ENCODE results near the gene PLCXD1. TPM values are rescaled to one million over a fixed set of nuclear protein-coding genes. Genes with fewer than 3 reads are reported as not detected.

Gene PLCXD1
- total and polyA plus RNA-seq, 7 donors, result 2.5 to 29.8 (median 5.1) TPM

DNA sequence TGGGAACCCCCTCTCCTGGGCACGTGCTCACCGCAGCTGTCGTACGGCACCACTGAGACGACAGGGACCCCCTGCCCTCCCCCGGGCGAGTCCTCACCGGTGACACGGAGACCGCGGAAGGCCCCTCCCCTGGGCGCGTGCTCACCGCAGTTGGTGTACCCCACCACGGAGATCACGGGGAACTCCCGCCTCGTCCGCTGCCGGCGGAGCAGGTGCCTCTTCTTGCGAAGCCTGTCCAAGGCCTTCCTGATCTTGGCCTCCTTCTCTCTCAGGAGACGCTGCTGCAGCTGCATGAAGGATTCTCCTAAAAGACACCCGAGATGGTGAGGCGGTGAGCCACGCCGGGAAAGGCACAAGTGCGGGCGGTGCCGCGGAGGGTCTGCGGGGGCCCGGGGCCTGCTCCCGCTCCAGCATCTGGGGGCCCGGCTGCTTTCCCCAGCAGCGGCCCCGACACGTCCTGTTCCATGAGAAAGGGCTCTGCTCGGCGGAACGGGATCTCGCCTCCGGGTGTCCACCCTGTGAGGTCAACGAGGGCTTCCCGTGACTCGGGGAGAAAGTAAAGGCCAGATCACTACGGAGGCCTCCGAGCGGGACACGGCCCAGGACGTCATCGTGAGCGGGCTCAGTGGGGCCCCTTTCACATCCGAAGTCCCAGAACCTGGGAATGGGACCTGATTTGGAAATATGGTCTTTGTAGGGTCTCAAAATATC lies 31.6 kb downstream of the PLCXD1 start:
- Histone ChIP-seq H3K4me3 (no peak overlapping the region), H3K4me1 (peaks cover 0 to 16% (median 9%) of the 10 kb centered on the region in 4 donors), H3K27ac (no peak overlapping the region), H3K36me3 (peaks cover 16 to 75% (median 46%) of the 10 kb centered on the region in 4 donors), H3K27me3 (no peaks in the 10 kb centered on the region), H3K9me3 (no peaks in the 10 kb centered on the region)
- TF ChIP-seq POLR2A (IDR thresholded peaks at IDR 0.05), result no peak
- TF ChIP-seq POLR2AphosphoS5 (IDR thresholded peaks at IDR 0.05), result no peak
- TF ChIP-seq CTCF (IDR thresholded peaks at IDR 0.05), result no peak
- no peak for TF ChIP-seq EP300 (IDR thresholded peaks at IDR 0.05)
- DNase-seq, result peak; percentile 57
- 94 to 96% methylated on average over 54 of the region's 54 CpGs for WGBS, 2 donors
- intact Hi-C loops (cut with DNase I), result no loop called here

GRCh38 chrX:313546-313945 lies 32.4 kb downstream of the PLCXD1 start:
- TF ChIP-seq POLR2AphosphoS5 (IDR thresholded peaks at IDR 0.05), result no peak
- TF ChIP-seq POLR2A (IDR thresholded peaks at IDR 0.05), result no peak
- H3K36me3 ChIP-seq, result peaks cover 15 to 67% (median 39%) of the 10 kb centered on the region in 4 donors

GRCh38 chrX:314049-314448 lies 32.9 kb downstream of the PLCXD1 start:
- H3K4me1 ChIP-seq, result peaks cover 0 to 18% (median 10%) of the 10 kb centered on the region in 4 donors
- H3K27ac ChIP-seq, result no peak overlapping the region
- no peaks in the 10 kb centered on the region for H3K9me3 ChIP-seq
- WGBS, 2 donors, result 96 to 97% methylated on average over 34 of the region's 34 CpGs
- peaks cover 15 to 62% (median 37%) of the 10 kb centered on the region in 4 donors for H3K36me3 ChIP-seq
- intact Hi-C loops (cut with DNase I), result no loop called here
- peak; percentile 69 for DNase-seq
- H3K27me3 ChIP-seq, result no peaks in the 10 kb centered on the region
- H3K4me3 ChIP-seq, result no peak overlapping the region
- TF ChIP-seq EP300 (IDR thresholded peaks at IDR 0.05) (no peak), CTCF (IDR thresholded peaks at IDR 0.05) (no peak), POLR2AphosphoS5 (IDR thresholded peaks at IDR 0.05) (no peak), POLR2A (IDR thresholded peaks at IDR 0.05) (no peak)

More at GRCh38 chrX:313546-313945, 32.4 kb downstream of the PLCXD1 start:
- H3K4me3 ChIP-seq, result no peak overlapping the region
- no peak overlapping the region for H3K27ac ChIP-seq
- WGBS, 2 donors, result 91 to 94% methylated on average over 8 of the region's 8 CpGs
- H3K27me3 ChIP-seq, result no peaks in the 10 kb centered on the region
- DNase-seq, result peak; percentile 48
- intact Hi-C loops (cut with DNase I), result no loop called here
- H3K4me1 ChIP-seq, result peaks cover 0 to 18% (median 10%) of the 10 kb centered on the region in 4 donors
- no peaks in the 10 kb centered on the region for H3K9me3 ChIP-seq

DNA sequence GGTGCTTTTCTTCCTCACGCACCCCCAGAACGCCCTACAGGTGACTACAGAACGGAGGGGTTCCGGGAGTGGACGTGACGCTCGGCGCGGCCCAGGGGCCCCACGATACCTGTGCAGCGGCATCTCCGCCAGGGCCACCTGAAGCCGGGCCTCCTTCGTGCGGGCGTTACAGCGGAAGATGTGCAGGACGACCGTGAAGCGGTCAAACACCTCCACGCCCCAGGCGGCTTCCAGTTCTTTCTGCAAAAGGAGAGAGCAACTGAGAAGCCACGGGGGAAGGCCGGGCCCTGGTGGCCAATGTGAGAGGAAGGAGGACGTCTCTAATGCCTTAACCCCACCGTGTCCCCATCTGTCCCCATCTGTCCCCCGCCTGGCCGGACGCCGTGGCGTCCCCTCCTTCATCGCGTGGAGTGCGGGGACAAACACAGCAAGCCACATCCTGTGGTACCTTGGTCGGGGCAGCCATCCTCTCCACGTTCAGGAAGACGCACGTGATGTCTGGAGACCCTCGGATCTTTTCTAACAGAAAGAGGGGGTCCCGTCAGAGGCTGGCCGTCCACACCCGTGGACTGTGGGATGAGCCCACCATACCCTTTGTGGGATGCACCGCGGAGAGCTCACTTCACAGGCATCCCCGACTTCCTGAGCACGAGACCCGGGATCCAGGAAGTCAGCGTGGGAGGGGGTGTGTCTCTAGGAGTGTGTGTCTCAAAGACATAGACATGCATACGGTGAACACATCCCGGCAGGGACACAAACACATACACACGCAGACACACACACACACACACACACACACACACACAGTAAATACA lies 33.8 kb downstream of the PLCXD1 start:
- intact Hi-C loops (cut with DNase I), result loop anchor here (5.0 kb wide), 1 partner anchor 1137 kb away; the partner anchor contains the start of gene ASMTL
- DNase-seq, result peak; percentile 62
- TF ChIP-seq EP300 (IDR thresholded peaks at IDR 0.05), result no peak
- TF ChIP-seq POLR2A (IDR thresholded peaks at IDR 0.05), result no peak
- TF ChIP-seq POLR2AphosphoS5 (IDR thresholded peaks at IDR 0.05), result no peak
- TF ChIP-seq CTCF (IDR thresholded peaks at IDR 0.05), result no peak
- H3K4me1 ChIP-seq, result peaks cover 0 to 27% (median 16%) of the 10 kb centered on the region in 4 donors
- H3K36me3 ChIP-seq, result peaks cover 15 to 56% (median 36%) of the 10 kb centered on the region in 4 donors
- no peaks in the 10 kb centered on the region for H3K9me3 ChIP-seq
- peaks cover 0 to 6% (median 3%) of the 10 kb centered on the region in 3 donors for H3K27me3 ChIP-seq
- no peak overlapping the region for H3K4me3 ChIP-seq
- WGBS, 2 donors, result 92 to 94% methylated on average over 51 of the region's 51 CpGs
- no peak overlapping the region for H3K27ac ChIP-seq
